Body of pancreas (tissue), 4 donors: ENCODE measurements around the gene SPSB2. TPM values are rescaled to one million over a fixed set of nuclear protein-coding genes. Genes with fewer than 3 reads are reported as not detected.

Source experiments
- ATAC-seq: fragments of 150-250 bp; one replicate; pipeline ENCODE4 v1.9.1; 2016
- DNase-seq, 4 donors: peaks; one replicate each; pipeline ENCODE4 v3.0.0-alpha.2; 2019
- H3K27ac ChIP-seq, 4 donors: fragments of 200-600 bp; sonication (generic); 1 replicate in 3 of 4; 2 replicates in 1 of 4; pipeline versions ENCODE4 v1.5.1 to v1.6.1; 2016 to 2019; ENCODE audit warnings: mild to moderate bottlenecking in 1 of 4, mixed read lengths in 1 of 4, moderate library complexity in 1 of 4
- H3K27me3 ChIP-seq, 2 donors: fragments of 200-600 bp; sonication (generic); one replicate each; pipeline ENCODE4 v1.6.0; 2016; ENCODE audit warnings: mild to moderate bottlenecking in 1 of 2
- H3K36me3 ChIP-seq, 2 donors: fragments of 200-600 bp; sonication (generic); replicated peaks in 1 of 2; 2 replicates each; pipeline ENCODE4 v1.5.1; 2016; ENCODE audit warnings: low read depth in 2 of 2; ENCODE audit not compliant: insufficient read depth in 1 of 2
- H3K4me1 ChIP-seq: fragments of 200-600 bp; sonication (generic); one replicate; pipeline ENCODE4 v1.6.0; 2016
- H3K4me3 ChIP-seq, 2 donors: fragments of 200-600 bp; sonication (generic); 1 replicate in 1 of 2; 2 replicates in 1 of 2; pipeline ENCODE4 v1.5.1; 2016 to 2019
- H3K9me3 ChIP-seq, 3 donors: fragments of 200-600 bp; sonication (generic); 1 replicate in 2 of 3; 2 replicates in 1 of 3; pipeline ENCODE4 v1.5.1; 2016
- CTCF ChIP-seq, 7 experiments: fragments of 450-650 bp in 4 of 7; fragments of 200-600 bp in 3 of 7; sonication (generic) in 3 of 7; IDR thresholded peaks; one replicate each; pipeline ENCODE4 v1.5.1; 2016 to 2019; ENCODE audit warnings: antibody characterized with exemption in 7 of 7
- POLR2A ChIP-seq, 3 donors: fragments of 450-650 bp; IDR thresholded peaks; one replicate each; pipeline ENCODE4 v1.6.1; 2016; ENCODE audit warnings: antibody characterized with exemption in 3 of 3, mild to moderate bottlenecking in 2 of 3
- WGBS, 2 donors: methylation state at CpG; one replicate each; pipeline ENCODE4 v1.1.5; 2017; 5-methylcytosine and 5-hydroxymethylcytosine counted together
- intact Hi-C: fragments of 100-400 bp; cut with DNase I; formaldehyde crosslinking; loops from one replicate; pipeline ENCODE4 v1.15.1; 2023
- total RNA-seq, 2 donors: library from RNA; depleted of rRNA; stranded (reverse); fragments of >200 nt; gene quantifications; one replicate each; pipeline ENCODE4 v1.1.0, GENCODE V29; 2016

The SPSB2 gene
- 10 to 100 TPM in 1 of 2 donors, 1 to 10 TPM in 1; 2.6 to 11.9 TPM for total RNA-seq

DNA sequence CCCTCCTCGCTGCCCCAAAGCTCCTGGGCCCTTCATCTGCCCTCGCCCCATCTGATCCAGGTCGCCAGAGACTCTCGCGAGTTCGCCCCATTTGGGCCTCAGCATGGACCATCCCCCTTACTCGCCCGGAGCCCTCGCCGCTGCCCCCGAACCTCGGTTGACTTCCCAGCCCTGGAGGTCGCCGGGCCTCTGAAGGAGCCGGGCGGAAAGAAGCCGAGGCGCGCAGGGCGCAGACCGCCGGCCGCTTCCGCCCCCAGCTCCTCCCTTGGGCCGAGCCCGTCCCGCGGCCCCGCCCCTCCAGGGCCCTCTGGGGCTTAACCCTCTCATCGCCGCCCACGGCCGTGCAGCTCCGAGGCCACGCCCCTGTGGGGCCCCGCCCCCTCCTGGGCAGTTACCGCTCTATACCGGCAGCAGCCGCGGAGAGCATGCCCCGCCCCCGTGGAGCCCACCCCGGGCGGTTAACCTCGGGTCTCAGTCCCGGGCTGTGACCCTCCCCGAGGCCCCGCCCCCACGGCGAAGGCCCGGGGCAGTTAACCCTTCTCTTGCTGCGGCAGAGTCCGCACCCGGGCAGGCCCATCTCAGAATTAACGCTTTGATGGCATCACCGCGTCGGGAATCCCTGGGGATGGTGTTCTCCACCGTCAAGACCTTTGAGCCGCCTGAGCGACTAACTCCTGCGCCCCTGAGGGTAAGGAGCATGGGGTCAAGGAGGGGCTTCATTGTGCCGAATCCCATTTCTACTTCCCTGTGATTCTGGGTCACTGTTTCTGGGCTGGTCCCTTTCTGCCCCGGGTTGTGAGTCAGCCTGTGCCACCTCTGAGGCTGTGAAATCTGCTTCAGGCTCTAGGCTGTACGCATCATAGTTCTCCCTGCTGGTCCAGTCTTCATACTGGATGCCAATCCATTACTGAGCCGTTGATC is at the start of gene SPSB2:
SPSB2 (minus strand) TSS at position 210 of the 921 bp plus-strand sequence. CDS start 402 bp downstream, outside the sequence.
- DNase-seq = peak; percentile 98 to 99 (median 98)
- intact Hi-C loops = no loop called here

DNA sequence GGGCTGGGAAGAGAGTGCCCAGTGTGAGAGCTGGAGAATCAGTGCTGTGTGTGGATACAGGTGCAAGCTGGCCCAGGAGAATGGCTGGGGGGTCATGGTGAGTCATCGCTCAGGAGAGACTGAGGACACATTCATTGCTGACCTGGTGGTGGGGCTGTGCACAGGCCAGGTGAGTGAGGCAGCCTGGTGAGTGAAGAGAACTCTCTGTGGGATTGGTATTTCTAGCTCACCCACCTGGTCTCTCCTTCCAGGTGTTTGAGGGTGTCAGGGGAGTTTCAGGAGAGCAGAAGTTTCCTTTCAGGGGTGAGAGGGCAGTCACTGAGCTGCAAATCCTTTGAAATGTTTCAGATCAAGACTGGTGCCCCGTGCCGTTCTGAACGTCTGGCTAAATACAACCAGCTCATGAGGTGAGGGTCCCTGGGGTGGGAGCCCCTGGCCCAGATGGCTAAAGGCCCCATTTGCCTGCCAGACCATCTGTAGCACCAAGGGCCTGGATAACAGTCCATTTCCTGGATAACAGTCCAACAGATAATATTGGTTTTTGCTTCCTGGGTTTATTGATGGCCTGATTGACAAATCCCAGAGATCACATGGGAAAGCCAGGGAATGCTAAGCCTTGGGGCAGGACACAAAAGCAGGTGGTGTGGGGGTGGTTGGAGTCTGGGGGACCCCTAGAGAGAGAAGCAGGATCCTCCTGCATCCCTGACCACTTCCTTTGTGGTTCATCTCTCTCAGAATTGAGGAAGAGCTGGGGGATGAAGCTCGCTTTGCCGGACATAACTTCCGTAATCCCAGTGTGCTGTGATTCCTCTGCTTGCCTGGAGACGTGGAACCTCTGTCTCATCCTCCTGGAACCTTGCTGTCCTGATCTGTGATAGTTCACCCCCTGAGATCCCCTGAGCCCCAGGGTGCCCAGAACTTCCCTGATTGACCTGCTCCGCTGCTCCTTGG is 49.2 kb upstream of the SPSB2 start:
- H3K27me3 ChIP-seq = no peaks in the 10 kb centered on the region
- no peaks in the 10 kb centered on the region for H3K9me3 ChIP-seq
- 62 to 64% methylated on average over 5 to 9 of the region's 9 CpGs for WGBS, 2 donors
- no peak for TF ChIP-seq POLR2A (IDR thresholded peaks at IDR 0.05)
- TF ChIP-seq CTCF (IDR thresholded peaks at IDR 0.05) = no peak
- DNase-seq (peak in 1 of 4 donors; percentile 46), ATAC-seq (no peak)
- H3K4me1 ChIP-seq = peaks cover 30% of the 10 kb centered on the region
- H3K4me3 ChIP-seq = no peak overlapping the region
- no peak overlapping the region for H3K27ac ChIP-seq
- intact Hi-C loops = no loop called here
- H3K36me3 ChIP-seq = no peaks in the 10 kb centered on the region

More for the DNA sequence above, at the start of gene SPSB2:
- WGBS, 2 donors = 0 to 1% methylated on average over 9 to 66 of the region's 66 CpGs
- no peaks in the 10 kb centered on the region for H3K9me3 ChIP-seq
- no peaks in the 10 kb centered on the region for H3K27me3 ChIP-seq
- peak within 1 kb of the TSS; percentile 65 to 82 (median 76) for H3K27ac ChIP-seq
- TF ChIP-seq CTCF (IDR thresholded peaks at IDR 0.05) = peak in 1 of 7 experiments; percentile 29
- TF ChIP-seq POLR2A (IDR thresholded peaks at IDR 0.05) = peak; percentile 27 to 75 (median 63)
- H3K4me1 ChIP-seq = peaks cover 37% of the 10 kb centered on the region
- H3K4me3 ChIP-seq = peak within 1 kb of the TSS; percentile 33 to 75
- ATAC-seq = peak; percentile 94
- H3K36me3 ChIP-seq = peaks cover 0 to 4% of the 10 kb centered on the region in 2 donors

DNA sequence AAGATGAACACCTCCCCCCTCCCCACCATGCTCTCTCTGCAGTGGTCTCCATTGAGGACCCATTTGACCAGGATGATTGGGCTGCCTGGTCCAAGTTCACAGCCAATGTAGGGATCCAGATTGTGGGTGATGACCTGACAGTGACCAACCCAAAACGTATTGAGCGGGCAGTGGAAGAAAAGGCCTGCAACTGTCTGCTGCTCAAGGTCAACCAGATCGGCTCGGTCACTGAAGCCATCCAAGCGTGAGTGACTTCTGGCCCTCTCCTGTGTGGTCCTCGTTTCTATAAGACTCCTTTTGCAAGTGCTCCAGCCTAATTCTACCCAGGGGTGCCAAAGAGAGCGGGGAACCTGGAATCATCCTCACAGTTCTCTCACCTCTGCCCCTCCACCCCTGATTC is 48.4 kb upstream of the SPSB2 start:
- WGBS, 2 donors = 32 to 63% methylated on average over 7 of the region's 7 CpGs
- Histone ChIP-seq H3K36me3 (no peaks in the 10 kb centered on the region), H3K27me3 (no peaks in the 10 kb centered on the region), H3K4me3 (no peak overlapping the region), H3K27ac (no peak overlapping the region), H3K4me1 (peaks cover 22% of the 10 kb centered on the region), H3K9me3 (no peaks in the 10 kb centered on the region)
- no peak for TF ChIP-seq POLR2A (IDR thresholded peaks at IDR 0.05)
- no peak for TF ChIP-seq CTCF (IDR thresholded peaks at IDR 0.05)
- DNase-seq (no peak), ATAC-seq (no peak)
- intact Hi-C loops = no loop called here

- WGBS, 2 donors = 41 to 52% methylated on average over 7 of the region's 7 CpGs
- H3K36me3 ChIP-seq = no peaks in the 10 kb centered on the region
- TF ChIP-seq CTCF (IDR thresholded peaks at IDR 0.05) = no peak
- no peak for TF ChIP-seq POLR2A (IDR thresholded peaks at IDR 0.05)
- H3K27me3 ChIP-seq = peaks cover 0 to 3% of the 10 kb centered on the region in 2 donors
- no peaks in the 10 kb centered on the region for H3K9me3 ChIP-seq
- intact Hi-C loops = no loop called here
- no peak overlapping the region for H3K27ac ChIP-seq
- DNase-seq (no peak), ATAC-seq (no peak)
- peaks cover 9% of the 10 kb centered on the region for H3K4me1 ChIP-seq
- no peak overlapping the region for H3K4me3 ChIP-seq
These were observed 46.5 kb upstream of the SPSB2 start for GRCh38 chr12:6919588-6919987.
